Suprapubic skin (tissue), 4 donors: ENCODE results near the gene ZNF614. TPM values are rescaled to one million over a fixed set of nuclear protein-coding genes. Genes with fewer than 3 reads are reported as not detected.
"Not testable (repeated sequence)": the region's sequence is repeated elsewhere in the genome, so short reads cannot be mapped to it uniquely, and the experiment has no call there.

ENCODE experiments used
- DNase-seq, 2 donors: peaks; one replicate each; pipeline ENCODE4 v3.0.0-alpha.2; 2019; ENCODE audit warnings: low spot score in 2 of 2
- H3K27ac ChIP-seq: fragments of 200-600 bp; sonication (generic); one replicate; pipeline ENCODE4 v1.5.1; 2019
- H3K27me3 ChIP-seq: fragments of 200-600 bp; sonication (generic); one replicate; pipeline ENCODE4 v1.5.1; 2019
- H3K36me3 ChIP-seq: fragments of 200-600 bp; sonication (generic); one replicate; pipeline ENCODE4 v1.5.1; 2019
- H3K4me1 ChIP-seq: fragments of 200-600 bp; sonication (generic); one replicate; pipeline ENCODE4 v1.5.1; 2019
- H3K4me3 ChIP-seq: fragments of 200-600 bp; sonication (generic); one replicate; pipeline ENCODE4 v1.5.1; 2019; ENCODE audit warnings: mild to moderate bottlenecking
- H3K9me3 ChIP-seq: fragments of 200-600 bp; sonication (generic); one replicate; pipeline ENCODE4 v1.5.1; 2019
- EP300 ChIP-seq: sonication (generic); formaldehyde crosslinking; IDR thresholded peaks from one replicate; pipeline ENCODE4 v1.6.1; 2017; ENCODE audit warnings: antibody characterized with exemption
- POLR2A ChIP-seq, 2 donors: fragments of 450-650 bp; IDR thresholded peaks; one replicate each; pipeline ENCODE4 v1.6.1; 2017; ENCODE audit warnings: antibody characterized with exemption in 2 of 2, mild to moderate bottlenecking in 2 of 2, moderate library complexity in 2 of 2
- POLR2AphosphoS5 ChIP-seq, 3 donors: sonication (generic); formaldehyde crosslinking; IDR thresholded peaks; one replicate each; pipeline ENCODE4 v1.6.1; 2017; ENCODE audit warnings: antibody characterized with exemption in 3 of 3
- WGBS: methylation state at CpG from one replicate; pipeline ENCODE4 v1.1.5; 2018; 5-methylcytosine and 5-hydroxymethylcytosine counted together
- total RNA-seq, 4 donors: library from RNA; depleted of rRNA; stranded (reverse); fragments of >200 nt; gene quantifications; one replicate each; pipeline ENCODE4 v1.1.0, GENCODE V29; 2016
- TF ChIP-seq, protein P1 (sequence below), 2 donors: fragments of 200-600 bp in 1 of 2; fragments of 450-650 bp in 1 of 2; sonication (generic) in 1 of 2; IDR thresholded peaks; one replicate each; pipeline ENCODE4 v1.5.1; 2016 to 2019; ENCODE audit warnings: antibody characterized with exemption in 2 of 2, mild to moderate bottlenecking in 1 of 2, moderate library complexity in 1 of 2

ZNF614 gene
- total RNA-seq, 4 donors from 2014 or later = 4.1 to 8.5 (median 4.6) TPM

DNA sequence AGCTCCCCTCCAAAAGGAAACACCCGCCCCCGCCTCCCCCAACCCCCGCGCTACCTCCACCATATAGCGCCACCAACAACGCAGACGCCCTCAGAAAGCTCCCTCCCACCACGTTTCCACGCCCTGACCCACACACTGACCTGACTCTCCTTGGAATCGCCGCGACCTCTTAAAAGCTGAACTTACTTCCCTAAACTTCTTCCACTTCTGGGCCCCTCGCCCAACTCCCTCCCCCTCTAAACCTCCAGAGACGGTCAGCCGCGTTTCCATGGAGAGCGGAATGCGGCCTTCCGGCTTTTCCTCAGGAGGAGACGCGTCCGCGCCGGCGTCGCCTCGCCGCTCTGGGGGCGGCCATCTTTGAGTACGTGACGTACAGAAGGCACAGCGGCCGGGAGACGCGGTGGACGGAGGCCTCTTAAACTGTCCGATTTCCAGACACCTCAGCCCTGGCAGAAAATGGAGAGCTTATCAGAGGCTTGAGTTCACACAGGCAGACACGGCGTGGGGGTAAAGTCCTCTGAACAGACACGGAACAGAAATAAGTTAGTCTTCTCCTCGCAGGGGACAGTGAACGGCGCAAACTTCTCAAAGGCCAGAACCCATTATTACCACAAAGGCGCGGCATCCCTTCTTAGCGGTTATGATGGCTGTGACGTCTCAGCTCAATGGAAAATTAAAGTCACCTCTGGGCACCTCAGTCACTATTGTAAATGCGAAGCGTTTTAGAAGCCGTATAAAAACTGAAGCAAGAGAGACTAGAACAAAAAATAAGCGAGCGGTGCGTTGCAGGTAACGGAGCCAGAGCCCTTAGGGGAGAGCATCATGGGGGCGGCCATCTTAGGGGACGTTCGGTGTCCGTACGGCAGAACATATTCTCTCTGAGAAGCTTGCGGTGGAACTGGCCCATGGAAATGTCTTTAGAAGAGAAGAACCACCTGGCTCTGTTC is 20.6 kb upstream of the ZNF614 start, which contains the start of gene ZNF432:
TSS of gene ZNF432 (minus strand) at position 284 of the 947 bp plus-strand sequence. CDS start 1,970 bp downstream, outside the sequence.
- peaks cover 28% of the 10 kb centered on the region for H3K36me3 ChIP-seq
- peaks cover 11% of the 10 kb centered on the region for H3K4me1 ChIP-seq
- H3K27ac ChIP-seq = peak within 1 kb of the TSS; percentile 93
- H3K4me3 ChIP-seq = peak within 1 kb of the TSS; percentile 59
- H3K9me3 ChIP-seq = peaks cover 14% of the 10 kb centered on the region
- peak in 1 of 3 donors; percentile 90 for TF ChIP-seq POLR2AphosphoS5 (IDR thresholded peaks at IDR 0.05)
- TF ChIP-seq, protein P1, sequence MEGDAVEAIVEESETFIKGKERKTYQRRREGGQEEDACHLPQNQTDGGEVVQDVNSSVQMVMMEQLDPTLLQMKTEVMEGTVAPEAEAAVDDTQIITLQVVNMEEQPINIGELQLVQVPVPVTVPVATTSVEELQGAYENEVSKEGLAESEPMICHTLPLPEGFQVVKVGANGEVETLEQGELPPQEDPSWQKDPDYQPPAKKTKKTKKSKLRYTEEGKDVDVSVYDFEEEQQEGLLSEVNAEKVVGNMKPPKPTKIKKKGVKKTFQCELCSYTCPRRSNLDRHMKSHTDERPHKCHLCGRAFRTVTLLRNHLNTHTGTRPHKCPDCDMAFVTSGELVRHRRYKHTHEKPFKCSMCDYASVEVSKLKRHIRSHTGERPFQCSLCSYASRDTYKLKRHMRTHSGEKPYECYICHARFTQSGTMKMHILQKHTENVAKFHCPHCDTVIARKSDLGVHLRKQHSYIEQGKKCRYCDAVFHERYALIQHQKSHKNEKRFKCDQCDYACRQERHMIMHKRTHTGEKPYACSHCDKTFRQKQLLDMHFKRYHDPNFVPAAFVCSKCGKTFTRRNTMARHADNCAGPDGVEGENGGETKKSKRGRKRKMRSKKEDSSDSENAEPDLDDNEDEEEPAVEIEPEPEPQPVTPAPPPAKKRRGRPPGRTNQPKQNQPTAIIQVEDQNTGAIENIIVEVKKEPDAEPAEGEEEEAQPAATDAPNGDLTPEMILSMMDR (IDR thresholded peaks at IDR 0.05) = no peak
- under 1% methylated on average over 51 of the region's 60 CpGs for WGBS
- peak; percentile 96 for DNase-seq
- no peaks in the 10 kb centered on the region for H3K27me3 ChIP-seq

- WGBS = 99% methylated on average over 4 of the region's 4 CpGs
- no peak for DNase-seq
- Histone ChIP-seq H3K4me1 (no peaks in the 10 kb centered on the region), H3K27ac (no peak overlapping the region), H3K36me3 (peaks cover 93% of the 10 kb centered on the region), H3K9me3 (peaks cover 49% of the 10 kb centered on the region), H3K4me3 (no peak overlapping the region), H3K27me3 (no peaks in the 10 kb centered on the region)
- TF ChIP-seq POLR2A (IDR thresholded peaks at IDR 0.05) (no peak), POLR2AphosphoS5 (IDR thresholded peaks at IDR 0.05) (no peak), EP300 (no peak)
- TF ChIP-seq, protein P1 (IDR thresholded peaks at IDR 0.05) = no peak
Measured at GRCh38 chr19:52039169-52039568, 11.0 kb upstream of the ZNF614 start.

GRCh38 chr19:52034051-52034728 is 6.0 kb upstream of the ZNF614 start:
- Histone ChIP-seq H3K9me3 (peaks cover 68% of the 10 kb centered on the region), H3K4me1 (no peaks in the 10 kb centered on the region), H3K4me3 (no peak overlapping the region), H3K27me3 (no peaks in the 10 kb centered on the region), H3K36me3 (peaks cover 55% of the 10 kb centered on the region), H3K27ac (no peak overlapping the region)
- 97% methylated on average over 12 of the region's 12 CpGs for WGBS
- TF ChIP-seq, protein P1 (IDR thresholded peaks at IDR 0.05) = no peak
- TF ChIP-seq POLR2AphosphoS5 (IDR thresholded peaks at IDR 0.05) = no peak
- no peak for TF ChIP-seq POLR2A (IDR thresholded peaks at IDR 0.05)
- no peak for TF ChIP-seq EP300
- no peak for DNase-seq

DNA sequence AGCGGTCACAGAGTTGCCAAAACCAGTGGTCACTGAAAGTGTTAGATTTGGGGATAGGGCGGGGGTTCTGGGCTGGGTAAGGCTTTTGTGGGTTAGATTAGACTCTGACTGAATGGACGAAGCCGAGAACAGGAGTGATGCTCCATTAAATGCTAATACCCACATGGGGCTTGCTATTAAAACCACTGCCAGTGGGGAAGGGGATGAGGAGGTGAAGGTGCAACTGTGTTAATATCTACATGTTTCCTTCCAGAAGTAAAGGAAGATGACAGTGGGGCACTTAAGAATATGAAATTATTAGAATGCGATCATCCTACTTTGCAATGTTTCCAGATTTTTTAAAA is 573 bp upstream of the ZNF614 start:
- Histone ChIP-seq H3K36me3 (peaks cover 23% of the 10 kb centered on the region), H3K27me3 (no peaks in the 10 kb centered on the region), H3K27ac (peak overlapping the region; percentile 88), H3K9me3 (peaks cover 24% of the 10 kb centered on the region), H3K4me3 (peak overlapping the region; percentile 79), H3K4me1 (peaks cover 16% of the 10 kb centered on the region)
- no peak for TF ChIP-seq POLR2AphosphoS5 (IDR thresholded peaks at IDR 0.05)
- no peak for TF ChIP-seq POLR2A (IDR thresholded peaks at IDR 0.05)
- TF ChIP-seq, protein P1 (IDR thresholded peaks at IDR 0.05) = no peak
- no peak for TF ChIP-seq EP300
- no peak for DNase-seq
- 24% methylated on average over 5 of the region's 5 CpGs for WGBS

DNA sequence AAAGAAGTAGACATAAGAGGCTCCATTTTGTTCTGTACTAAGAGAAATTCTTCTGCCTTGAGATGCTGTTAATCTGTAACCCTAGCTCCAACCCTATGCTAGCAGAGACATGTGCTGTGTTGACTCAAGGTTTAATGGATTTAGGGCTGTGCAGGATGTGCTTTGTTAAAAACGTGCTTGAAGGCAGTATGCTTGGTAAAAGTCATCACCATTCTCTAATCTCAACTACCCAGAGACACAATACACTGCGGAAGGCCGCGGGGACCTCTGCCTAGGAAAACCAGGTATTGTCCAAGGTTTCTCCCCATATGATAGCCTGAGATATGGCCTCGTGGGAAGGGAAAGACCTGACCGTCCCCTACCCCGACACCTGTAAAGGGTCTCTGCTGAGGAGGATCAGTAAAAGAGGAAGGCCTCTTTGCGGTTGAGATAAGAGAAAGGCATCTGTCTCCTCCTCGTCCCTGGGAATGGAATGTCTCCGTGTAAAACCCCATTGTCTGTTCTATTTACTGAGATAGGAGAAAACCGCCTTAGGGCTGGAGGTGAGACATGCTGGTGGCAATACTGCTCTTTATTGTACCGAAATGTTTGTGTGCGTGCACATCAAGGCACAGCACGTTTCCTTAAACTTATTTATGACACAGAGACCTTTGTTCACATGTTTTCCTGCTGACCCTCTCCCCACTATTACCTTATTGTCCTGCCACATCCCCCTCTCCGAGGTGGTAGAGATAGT is 1.8 kb downstream of the ZNF614 start:
- H3K4me3 ChIP-seq, H3K27ac ChIP-seq, H3K27me3 ChIP-seq, DNase-seq: not testable (repeated sequence)
- WGBS = 82% methylated on average over 15 of the region's 15 CpGs
- Histone ChIP-seq H3K9me3 (peaks cover 28% of the 10 kb centered on the region), H3K36me3 (peaks cover 45% of the 10 kb centered on the region), H3K4me1 (peaks cover 16% of the 10 kb centered on the region)

- 95% methylated on average over 4 of the region's 4 CpGs for WGBS
- not testable (repeated sequence) for DNase-seq, H3K4me3 ChIP-seq, H3K27me3 ChIP-seq, H3K27ac ChIP-seq
- H3K9me3 ChIP-seq = peaks cover 43% of the 10 kb centered on the region
- H3K36me3 ChIP-seq = peaks cover 65% of the 10 kb centered on the region
- H3K4me1 ChIP-seq = peaks cover 16% of the 10 kb centered on the region
Measured at GRCh38 chr19:52024478-52024877, 3.7 kb downstream of the ZNF614 start.
